ENCODE data around the gene GCSH. TPM values are rescaled to one million over a fixed set of nuclear protein-coding genes. Genes with fewer than 3 reads are reported as not detected.

The GCSH gene
- total RNA-seq, 1 donor from 2014 or later = 79.2 TPM

DNA sequence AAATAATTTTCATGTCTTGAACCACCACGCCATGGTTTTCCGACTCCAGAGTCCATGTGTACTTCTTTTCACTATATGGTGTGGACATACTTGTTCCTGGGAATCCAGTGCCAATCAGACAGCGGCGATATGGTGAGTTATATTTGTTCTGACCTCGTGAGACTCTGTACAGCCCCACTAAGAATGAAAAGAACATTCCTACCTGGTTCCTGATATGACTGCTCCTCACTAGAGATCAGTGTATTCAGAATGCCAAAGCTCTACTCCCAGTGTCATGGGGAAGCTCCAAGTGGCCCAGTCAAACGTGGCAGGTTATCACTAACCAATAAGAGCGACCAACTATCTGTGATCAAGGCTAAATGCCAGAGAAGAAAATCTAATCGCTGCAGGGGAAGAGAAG, 25.2 kb downstream of the GCSH start:
- Mint-ChIP-seq H3K27me3 (ENCODE audit: low read depth) (no peaks in the 10 kb centered on the region), H3K27ac (ENCODE audit: unreplicated experiment) (no peak overlapping the region), H3K4me1 (peaks cover 17% of the 10 kb centered on the region), H3K9me3 (no peaks in the 10 kb centered on the region), H3K4me3 (no peak overlapping the region), H3K36me3 (ENCODE audit: low read depth) (no peaks in the 10 kb centered on the region)
- no peak for DNase-seq (ENCODE audit: low read depth, low spot score)
- TF ChIP-seq, protein P1, sequence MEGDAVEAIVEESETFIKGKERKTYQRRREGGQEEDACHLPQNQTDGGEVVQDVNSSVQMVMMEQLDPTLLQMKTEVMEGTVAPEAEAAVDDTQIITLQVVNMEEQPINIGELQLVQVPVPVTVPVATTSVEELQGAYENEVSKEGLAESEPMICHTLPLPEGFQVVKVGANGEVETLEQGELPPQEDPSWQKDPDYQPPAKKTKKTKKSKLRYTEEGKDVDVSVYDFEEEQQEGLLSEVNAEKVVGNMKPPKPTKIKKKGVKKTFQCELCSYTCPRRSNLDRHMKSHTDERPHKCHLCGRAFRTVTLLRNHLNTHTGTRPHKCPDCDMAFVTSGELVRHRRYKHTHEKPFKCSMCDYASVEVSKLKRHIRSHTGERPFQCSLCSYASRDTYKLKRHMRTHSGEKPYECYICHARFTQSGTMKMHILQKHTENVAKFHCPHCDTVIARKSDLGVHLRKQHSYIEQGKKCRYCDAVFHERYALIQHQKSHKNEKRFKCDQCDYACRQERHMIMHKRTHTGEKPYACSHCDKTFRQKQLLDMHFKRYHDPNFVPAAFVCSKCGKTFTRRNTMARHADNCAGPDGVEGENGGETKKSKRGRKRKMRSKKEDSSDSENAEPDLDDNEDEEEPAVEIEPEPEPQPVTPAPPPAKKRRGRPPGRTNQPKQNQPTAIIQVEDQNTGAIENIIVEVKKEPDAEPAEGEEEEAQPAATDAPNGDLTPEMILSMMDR (conservative IDR thresholded peaks at IDR 0.05) = no peak

DNA sequence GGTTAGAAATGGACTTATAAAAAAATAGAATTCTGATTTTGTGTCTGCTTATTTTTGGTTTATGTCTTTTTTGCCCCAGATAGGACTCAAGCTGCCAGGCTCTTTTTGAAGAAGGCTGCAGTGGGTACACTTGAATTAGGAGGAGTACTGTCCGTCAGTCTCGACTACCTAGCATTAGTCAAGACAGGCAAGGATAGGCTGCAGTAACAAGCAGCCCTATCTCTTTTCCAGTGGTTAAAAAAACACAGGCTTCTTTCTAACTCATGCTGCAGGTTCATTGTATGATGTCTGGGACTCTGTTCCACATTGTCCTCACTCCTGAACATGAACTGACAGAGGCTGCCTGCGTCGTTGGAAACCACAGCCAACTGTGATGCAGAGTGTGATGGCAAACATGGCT, 27.1 kb downstream of the GCSH start:
- TF ChIP-seq, protein P1 (conservative IDR thresholded peaks at IDR 0.05) = no peak
- no peak overlapping the region for H3K4me3 Mint-ChIP-seq
- H3K4me1 Mint-ChIP-seq = peaks cover 17% of the 10 kb centered on the region
- no peaks in the 10 kb centered on the region for H3K9me3 Mint-ChIP-seq
- no peak overlapping the region for H3K27ac Mint-ChIP-seq (ENCODE audit: unreplicated experiment)
- no peaks in the 10 kb centered on the region for H3K27me3 Mint-ChIP-seq (ENCODE audit: low read depth)
- DNase-seq (ENCODE audit: low read depth, low spot score) = no peak
- H3K36me3 Mint-ChIP-seq (ENCODE audit: low read depth) = no peaks in the 10 kb centered on the region

DNA sequence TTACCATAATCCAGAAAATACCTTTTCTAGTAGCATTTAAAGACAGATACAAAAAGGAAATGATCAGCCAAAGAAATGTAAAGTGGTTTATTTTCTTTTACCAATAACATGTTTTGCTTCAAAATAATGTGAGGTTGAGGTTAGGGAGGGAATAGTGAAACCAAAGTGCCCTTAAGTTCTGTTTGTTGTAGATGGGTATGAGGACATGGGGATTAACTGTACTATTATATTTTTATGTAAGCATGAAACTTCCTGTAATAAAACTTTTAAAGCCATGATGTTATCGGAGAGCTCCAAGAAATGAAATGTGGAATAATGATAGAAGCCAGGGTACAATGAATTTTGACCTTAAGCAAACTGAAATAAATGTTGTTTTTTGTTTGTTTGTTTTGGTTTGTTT, 29.0 kb downstream of the GCSH start:
- Mint-ChIP-seq H3K27me3 (ENCODE audit: low read depth) (no peaks in the 10 kb centered on the region), H3K9me3 (no peaks in the 10 kb centered on the region), H3K27ac (ENCODE audit: unreplicated experiment) (no peak overlapping the region), H3K4me1 (peaks cover 17% of the 10 kb centered on the region), H3K36me3 (ENCODE audit: low read depth) (no peaks in the 10 kb centered on the region), H3K4me3 (no peak overlapping the region)
- DNase-seq (ENCODE audit: low read depth, low spot score) = no peak
- TF ChIP-seq, protein P1 (conservative IDR thresholded peaks at IDR 0.05) = no peak

DNA sequence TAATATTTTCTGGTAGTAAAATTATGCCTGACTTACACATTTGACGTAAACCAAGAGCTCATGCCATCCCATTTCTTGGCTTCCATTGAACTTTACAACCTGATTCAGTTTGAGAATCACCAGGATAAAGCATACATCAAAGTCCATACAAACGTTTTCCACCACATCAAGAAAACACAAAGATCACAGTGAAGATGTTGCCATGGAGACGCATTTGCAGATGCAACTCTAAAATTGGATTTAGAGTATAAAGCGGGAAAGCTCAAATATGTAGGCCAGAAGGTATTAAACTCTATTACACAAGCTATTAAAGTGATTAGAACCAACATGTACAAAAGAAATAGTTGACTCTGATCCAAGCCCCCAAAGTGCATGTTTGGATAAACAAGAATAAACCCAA, 29.5 kb downstream of the GCSH start:
- TF ChIP-seq, protein P1 (conservative IDR thresholded peaks at IDR 0.05) = no peak
- DNase-seq (ENCODE audit: low read depth, low spot score) = no peak
- Mint-ChIP-seq H3K27me3 (ENCODE audit: low read depth) (no peaks in the 10 kb centered on the region), H3K4me3 (no peak overlapping the region), H3K9me3 (no peaks in the 10 kb centered on the region), H3K4me1 (peaks cover 14% of the 10 kb centered on the region), H3K27ac (ENCODE audit: unreplicated experiment) (no peak overlapping the region), H3K36me3 (ENCODE audit: low read depth) (no peaks in the 10 kb centered on the region)

DNA sequence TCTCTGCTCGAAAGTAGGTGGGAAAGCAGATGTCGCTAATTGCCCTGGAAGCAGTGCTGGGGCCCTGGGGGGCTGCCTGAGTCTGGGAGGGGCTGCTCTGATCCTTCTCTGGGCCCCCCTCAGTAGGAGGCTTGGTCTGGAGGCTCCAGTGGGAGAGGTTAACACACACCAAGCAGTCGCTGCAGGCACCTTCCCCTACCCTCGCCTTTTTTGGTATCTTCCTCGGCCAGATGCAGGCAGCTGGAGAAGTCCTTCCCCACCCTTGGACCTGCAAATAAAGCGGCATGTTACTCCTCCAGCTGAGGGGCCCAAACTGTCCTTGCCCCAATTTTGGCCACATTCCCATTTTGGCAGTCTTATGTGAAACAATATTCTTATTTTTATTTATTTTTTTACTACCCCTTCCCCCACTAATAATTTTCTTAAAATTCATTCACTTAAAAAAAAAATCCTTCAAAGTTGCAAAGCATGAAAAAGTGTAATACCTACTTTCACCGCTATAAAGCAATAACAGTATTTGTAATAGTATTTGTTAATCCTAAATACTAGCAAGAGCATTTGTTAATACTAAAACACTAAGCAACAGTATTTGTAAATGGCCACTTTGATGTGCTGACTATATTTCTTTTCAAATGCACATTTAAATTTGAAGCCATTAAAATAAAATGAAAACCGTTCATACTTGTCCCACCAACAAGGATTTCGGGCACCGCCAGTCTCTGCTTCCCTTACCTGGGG, 34.2 kb downstream of the GCSH start:
- DNase-seq (ENCODE audit: low read depth, low spot score) = no peak

More for the DNA sequence above, 34.2 kb downstream of the GCSH start:
- Mint-ChIP-seq H3K4me3 (no peak overlapping the region), H3K9me3 (no peaks in the 10 kb centered on the region), H3K4me1 (peaks cover 11% of the 10 kb centered on the region), H3K36me3 (ENCODE audit: low read depth) (no peaks in the 10 kb centered on the region), H3K27ac (ENCODE audit: unreplicated experiment) (no peak overlapping the region), H3K27me3 (ENCODE audit: low read depth) (no peaks in the 10 kb centered on the region)
- TF ChIP-seq, protein P1 (conservative IDR thresholded peaks at IDR 0.05) = no peak

Measured in neural crest cell (in vitro differentiated cells).